Liver (tissue), 9 donors: ENCODE results near the gene DIPK1A. TPM values are rescaled to one million over a fixed set of nuclear protein-coding genes. Genes with fewer than 3 reads are reported as not detected.
A peak's percentile ranks its signal among the peaks of the same experiment; 100 is the strongest.

Experiments
- DNase-seq: peaks from one replicate; pipeline ENCODE4 v3.0.0-alpha.2; 2017; ENCODE audit warnings: low spot score
- H3K27ac ChIP-seq, 2 donors: one replicate each; pipeline ENCODE4 v1.7.0; 2013; ENCODE audit warnings: inconsistent platforms in 2 of 2, low read length in 2 of 2, control low read depth in 1 of 2, low read depth in 1 of 2, mild to moderate bottlenecking in 1 of 2
- H3K27me3 ChIP-seq, 4 donors: one replicate each; pipeline versions ENCODE4 v1.6.1 to v1.7.0; 2013; ENCODE audit warnings: low read length in 3 of 4, inconsistent platforms in 1 of 4, mild to moderate bottlenecking in 1 of 4, moderate library complexity in 1 of 4; ENCODE audit not compliant: control insufficient read depth in 4 of 4, insufficient read depth in 4 of 4
- H3K36me3 ChIP-seq, 4 donors: one replicate each; pipeline versions ENCODE4 v1.6.1 to v1.7.0; 2013; ENCODE audit warnings: low read length in 3 of 4, mild to moderate bottlenecking in 3 of 4, low read depth in 1 of 4, moderate library complexity in 1 of 4; ENCODE audit not compliant: control insufficient read depth in 4 of 4, insufficient read depth in 3 of 4
- H3K4me1 ChIP-seq, 4 donors: one replicate each; pipeline versions ENCODE4 v1.6.1 to v1.7.0; 2013; ENCODE audit warnings: low read length in 3 of 4, mild to moderate bottlenecking in 3 of 4, moderate library complexity in 1 of 4; ENCODE audit not compliant: control insufficient read depth in 4 of 4, insufficient read depth in 4 of 4
- H3K4me3 ChIP-seq, 3 donors: one replicate each; pipeline versions ENCODE4 v1.6.1 to v1.7.0; 2013; ENCODE audit warnings: low read length in 3 of 3, control low read depth in 1 of 3, low read depth in 1 of 3, mild to moderate bottlenecking in 1 of 3
- H3K9ac ChIP-seq, 2 donors: one replicate each; pipeline ENCODE4 v1.7.0; 2013; ENCODE audit warnings: low read length in 2 of 2, mild to moderate bottlenecking in 2 of 2, moderate library complexity in 2 of 2, control low read depth in 1 of 2, low read depth in 1 of 2
- H3K9me3 ChIP-seq, 4 donors: one replicate each; pipeline versions ENCODE4 v1.6.1 to v1.7.0; 2013; ENCODE audit warnings: low read length in 3 of 4; ENCODE audit not compliant: control insufficient read depth in 4 of 4
- FOXA1 ChIP-seq: IDR thresholded peaks from 2 replicates; pipeline ENCODE4 v1.6.1; 2016; ENCODE audit warnings: antibody characterized with exemption
- FOXA2 ChIP-seq: IDR thresholded peaks from 2 replicates; pipeline ENCODE4 v1.6.1; 2016; ENCODE audit warnings: antibody characterized with exemption
- GABPA ChIP-seq, 2 donors: IDR thresholded peaks in 1 of 2; conservative IDR thresholded peaks in 1 of 2; 2 replicates each; pipeline ENCODE4 v1.6.1; 2016; ENCODE audit warnings: antibody characterized with exemption in 2 of 2, mild to moderate bottlenecking in 1 of 2, moderate library complexity in 1 of 2
- HNF4A ChIP-seq, 2 donors: conservative IDR thresholded peaks; 2 replicates each; pipeline ENCODE4 v1.6.1; 2016; ENCODE audit warnings: antibody characterized with exemption in 2 of 2, mild to moderate bottlenecking in 2 of 2
- HNF4G ChIP-seq: IDR thresholded peaks from 2 replicates; pipeline ENCODE4 v1.6.1; 2016; ENCODE audit warnings: antibody characterized with exemption
- JUND ChIP-seq, 2 donors: IDR thresholded peaks; 2 replicates each; pipeline ENCODE4 v1.6.1; 2016; ENCODE audit warnings: antibody characterized with exemption in 2 of 2
- RAD21 ChIP-seq, 2 donors: IDR thresholded peaks; 2 replicates each; pipeline ENCODE4 v1.6.1; 2016; ENCODE audit warnings: antibody characterized with exemption in 2 of 2, mild to moderate bottlenecking in 2 of 2
- RXRA ChIP-seq, 2 donors: IDR thresholded peaks; 2 replicates each; pipeline ENCODE4 v1.6.1; 2017 to 2018; ENCODE audit warnings: antibody characterized with exemption in 2 of 2, mild to moderate bottlenecking in 1 of 2
- SP1 ChIP-seq: IDR thresholded peaks from 2 replicates; pipeline ENCODE4 v1.6.1; 2018; ENCODE audit warnings: antibody characterized with exemption, mild to moderate bottlenecking
- TAF1 ChIP-seq: conservative IDR thresholded peaks from 2 replicates; pipeline ENCODE4 v1.6.1; 2016; ENCODE audit warnings: antibody characterized with exemption, mild to moderate bottlenecking
- YY1 ChIP-seq: IDR thresholded peaks from 2 replicates; pipeline ENCODE4 v1.6.1; 2016; ENCODE audit warnings: antibody characterized with exemption, mild to moderate bottlenecking
- WGBS: extraction: QIAGEN DNeasy Blood & Tissue Kit; methylation state at CpG from one replicate; pipeline ENCODE4 v1.1.7; 2013; 5-methylcytosine and 5-hydroxymethylcytosine counted together
- polyA plus RNA-seq, 2 donors: library from polyadenylated mRNA; stranded (reverse) in 1 of 2; unstranded in 1 of 2; fragments of 200-250 nt in 1 of 2; fragments of >200 nt in 1 of 2; fragmentation: Nextera tagmentation in 1 of 2; extraction: Ambion mirVana in 1 of 2; gene quantifications; one replicate each; pipeline versions ENCODE4 v1.2.1 to v1.2.3, GENCODE V29; 2013 to 2015
- total RNA-seq, 2 donors: library from RNA; depleted of rRNA; stranded (reverse); fragments of >200 nt; gene quantifications; one replicate each; pipeline ENCODE4 v1.2.3, GENCODE V29; 2014
- TF ChIP-seq, protein P1 (sequence below): IDR thresholded peaks from 2 replicates; pipeline ENCODE4 v1.6.1; 2016; ENCODE audit warnings: antibody characterized with exemption
- TF ChIP-seq, protein P2 (sequence below): IDR thresholded peaks from 2 replicates; pipeline ENCODE4 v1.6.1; 2016; ENCODE audit warnings: antibody characterized with exemption, mild to moderate bottlenecking
- TF ChIP-seq, protein P3 (sequence below): IDR thresholded peaks from 2 replicates; pipeline ENCODE4 v1.6.1; 2016; ENCODE audit warnings: antibody characterized with exemption
- donor health status: healthy.
- donor health status: healthy.
- donor health status: healthy.
- donor health status: healthy.
- donor health status: healthy.

Gene DIPK1A
- total and polyA plus RNA-seq, 4 donors: 7.9 to 11.6 (median 10.2) TPM

DNA sequence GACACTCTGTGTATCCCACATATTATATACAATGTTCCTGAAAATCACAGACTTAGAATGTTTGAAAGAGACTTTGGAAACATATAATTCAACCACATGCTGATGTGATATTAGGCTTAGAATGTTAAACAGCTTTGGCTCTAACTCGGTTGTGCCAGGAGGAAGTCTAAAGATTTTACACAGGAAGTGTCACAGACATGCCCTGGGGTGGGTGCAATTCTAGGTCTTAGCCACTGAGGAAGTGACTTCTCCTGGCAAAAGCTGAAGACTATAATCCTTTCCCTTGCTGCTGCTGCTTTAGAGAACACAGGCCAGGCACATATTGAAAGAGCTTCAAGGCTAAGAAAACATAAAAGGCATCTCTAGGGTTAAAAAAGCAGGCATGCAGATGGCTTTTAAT is 78.4 kb downstream of the DIPK1A start:
- TF ChIP-seq, protein P1, sequence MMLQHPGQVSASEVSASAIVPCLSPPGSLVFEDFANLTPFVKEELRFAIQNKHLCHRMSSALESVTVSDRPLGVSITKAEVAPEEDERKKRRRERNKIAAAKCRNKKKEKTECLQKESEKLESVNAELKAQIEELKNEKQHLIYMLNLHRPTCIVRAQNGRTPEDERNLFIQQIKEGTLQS: no peak
- TF ChIP-seq RXRA (IDR thresholded peaks at IDR 0.05) (no peak), HNF4A (conservative IDR thresholded peaks at IDR 0.05) (no peak)
- Histone ChIP-seq H3K9ac (no peak overlapping the region), H3K4me1 (peaks cover 0 to 10% (median 4%) of the 10 kb centered on the region in 4 donors), H3K36me3 (no peaks in the 10 kb centered on the region), H3K9me3 (no peaks in the 10 kb centered on the region), H3K27me3 (no peaks in the 10 kb centered on the region), H3K27ac (no peak overlapping the region), H3K4me3 (no peak overlapping the region)
- no peak for DNase-seq
- WGBS: 51% methylated on average over 1 of the region's 1 CpG

DNA sequence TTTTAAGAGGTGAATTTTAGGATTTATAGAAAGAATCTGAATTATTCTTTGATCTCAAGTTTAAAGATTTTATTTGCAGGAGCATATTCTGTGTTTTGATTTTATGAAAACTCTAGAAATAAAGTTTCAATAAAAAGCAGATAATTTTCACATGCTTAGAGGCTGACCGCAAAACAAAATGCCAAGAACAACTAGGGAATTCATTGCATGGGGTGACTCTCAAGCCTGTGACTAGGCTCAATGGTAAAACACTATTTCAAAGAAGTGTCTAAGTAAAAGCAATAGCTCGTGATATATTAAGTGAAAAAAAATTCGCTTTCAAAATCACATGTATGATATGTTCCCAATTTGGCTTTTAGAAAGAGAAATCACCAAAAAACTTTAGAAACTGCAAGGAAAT is 79.9 kb downstream of the DIPK1A start:
- no peak overlapping the region for H3K27ac ChIP-seq
- H3K9ac ChIP-seq: no peak overlapping the region
- peaks cover 4 to 12% (median 4%) of the 10 kb centered on the region in 4 donors for H3K4me1 ChIP-seq
- H3K36me3 ChIP-seq: no peaks in the 10 kb centered on the region
- no peak overlapping the region for H3K4me3 ChIP-seq
- H3K27me3 ChIP-seq: no peaks in the 10 kb centered on the region
- 95% methylated on average over 3 of the region's 3 CpGs for WGBS
- no peaks in the 10 kb centered on the region for H3K9me3 ChIP-seq
- no peak for DNase-seq
- no peak for TF ChIP-seq GABPA (IDR thresholded peaks at IDR 0.05 in 1 of 2, conservative IDR thresholded peaks at IDR 0.05 in 1 of 2)
- TF ChIP-seq, protein P2, sequence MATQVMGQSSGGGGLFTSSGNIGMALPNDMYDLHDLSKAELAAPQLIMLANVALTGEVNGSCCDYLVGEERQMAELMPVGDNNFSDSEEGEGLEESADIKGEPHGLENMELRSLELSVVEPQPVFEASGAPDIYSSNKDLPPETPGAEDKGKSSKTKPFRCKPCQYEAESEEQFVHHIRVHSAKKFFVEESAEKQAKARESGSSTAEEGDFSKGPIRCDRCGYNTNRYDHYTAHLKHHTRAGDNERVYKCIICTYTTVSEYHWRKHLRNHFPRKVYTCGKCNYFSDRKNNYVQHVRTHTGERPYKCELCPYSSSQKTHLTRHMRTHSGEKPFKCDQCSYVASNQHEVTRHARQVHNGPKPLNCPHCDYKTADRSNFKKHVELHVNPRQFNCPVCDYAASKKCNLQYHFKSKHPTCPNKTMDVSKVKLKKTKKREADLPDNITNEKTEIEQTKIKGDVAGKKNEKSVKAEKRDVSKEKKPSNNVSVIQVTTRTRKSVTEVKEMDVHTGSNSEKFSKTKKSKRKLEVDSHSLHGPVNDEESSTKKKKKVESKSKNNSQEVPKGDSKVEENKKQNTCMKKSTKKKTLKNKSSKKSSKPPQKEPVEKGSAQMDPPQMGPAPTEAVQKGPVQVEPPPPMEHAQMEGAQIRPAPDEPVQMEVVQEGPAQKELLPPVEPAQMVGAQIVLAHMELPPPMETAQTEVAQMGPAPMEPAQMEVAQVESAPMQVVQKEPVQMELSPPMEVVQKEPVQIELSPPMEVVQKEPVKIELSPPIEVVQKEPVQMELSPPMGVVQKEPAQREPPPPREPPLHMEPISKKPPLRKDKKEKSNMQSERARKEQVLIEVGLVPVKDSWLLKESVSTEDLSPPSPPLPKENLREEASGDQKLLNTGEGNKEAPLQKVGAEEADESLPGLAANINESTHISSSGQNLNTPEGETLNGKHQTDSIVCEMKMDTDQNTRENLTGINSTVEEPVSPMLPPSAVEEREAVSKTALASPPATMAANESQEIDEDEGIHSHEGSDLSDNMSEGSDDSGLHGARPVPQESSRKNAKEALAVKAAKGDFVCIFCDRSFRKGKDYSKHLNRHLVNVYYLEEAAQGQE: no peak

DNA sequence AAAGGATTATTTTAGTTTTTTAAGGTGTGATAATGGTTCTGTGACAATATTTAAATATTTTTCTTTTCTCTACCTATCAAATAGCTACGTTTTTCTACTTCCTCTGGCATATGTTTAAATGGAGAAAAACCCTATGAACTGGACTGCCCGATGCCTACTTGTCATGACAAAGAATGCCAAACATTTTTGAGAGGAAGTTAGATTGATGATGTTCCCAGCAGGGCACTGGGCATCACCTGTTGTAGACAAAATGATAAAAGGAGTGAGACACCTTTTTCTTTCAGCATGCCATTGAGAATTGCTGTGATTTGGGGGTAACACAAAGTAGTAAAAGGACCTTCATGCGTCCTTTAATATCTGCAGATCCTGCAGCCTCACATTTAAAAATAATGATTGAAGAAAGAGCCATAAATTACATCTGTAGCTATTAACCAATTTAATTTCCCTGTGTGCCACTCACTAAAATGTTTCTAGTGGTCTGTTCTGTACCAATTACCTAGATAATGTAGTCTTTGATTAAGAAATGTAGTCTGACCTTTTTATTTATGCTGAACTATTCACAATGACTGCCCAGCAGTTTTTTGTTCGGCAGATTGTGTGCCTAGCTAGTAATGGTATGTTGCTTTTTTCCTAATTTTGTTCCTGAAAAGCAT is 81.8 kb downstream of the DIPK1A start:
- DNase-seq: no peak
- Histone ChIP-seq H3K36me3 (no peaks in the 10 kb centered on the region), H3K4me1 (peaks cover 0 to 12% (median 4%) of the 10 kb centered on the region in 4 donors), H3K27me3 (no peaks in the 10 kb centered on the region), H3K4me3 (no peak overlapping the region), H3K9ac (no peak overlapping the region), H3K9me3 (no peaks in the 10 kb centered on the region), H3K27ac (no peak overlapping the region)
- WGBS: 84% methylated on average over 4 of the region's 4 CpGs
- no peak for TF ChIP-seq YY1

DNA sequence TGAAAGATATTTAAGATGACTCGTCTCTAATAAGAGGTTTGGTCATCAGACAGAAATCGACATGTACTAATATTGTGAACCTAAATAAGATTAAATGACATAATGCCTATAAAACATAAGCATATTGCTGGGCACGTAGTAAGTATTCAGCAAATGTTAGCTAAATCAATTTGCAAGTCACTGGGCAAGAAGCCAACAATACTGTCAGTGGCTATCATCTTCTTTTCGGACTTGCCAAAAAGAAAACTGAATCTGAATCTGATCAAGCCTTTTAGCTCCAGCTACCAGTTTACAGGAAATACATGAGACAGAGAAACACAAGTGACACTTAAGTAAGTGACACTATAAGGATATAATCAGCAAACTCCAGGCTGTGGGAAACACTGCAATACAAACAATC is 83.5 kb downstream of the DIPK1A start:
- TF ChIP-seq FOXA2 (no peak), FOXA1 (no peak), HNF4G (no peak), RAD21 (IDR thresholded peaks at IDR 0.05) (no peak), TAF1 (no peak), JUND (IDR thresholded peaks at IDR 0.05) (no peak), YY1 (no peak), SP1 (no peak), GABPA (IDR thresholded peaks at IDR 0.05 in 1 of 2, conservative IDR thresholded peaks at IDR 0.05 in 1 of 2) (no peak)
- TF ChIP-seq, protein P3, sequence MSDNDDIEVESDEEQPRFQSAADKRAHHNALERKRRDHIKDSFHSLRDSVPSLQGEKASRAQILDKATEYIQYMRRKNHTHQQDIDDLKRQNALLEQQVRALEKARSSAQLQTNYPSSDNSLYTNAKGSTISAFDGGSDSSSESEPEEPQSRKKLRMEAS: no peak
- TF ChIP-seq, protein P2: no peak
- TF ChIP-seq, protein P1: no peak
- H3K27me3 ChIP-seq: no peaks in the 10 kb centered on the region
- H3K9me3 ChIP-seq: no peaks in the 10 kb centered on the region
- WGBS: 47% methylated on average over 4 of the region's 4 CpGs
- peaks cover 0 to 4% (median under 1%) of the 10 kb centered on the region in 4 donors for H3K36me3 ChIP-seq
- peak overlapping the region in 1 of 2 donors; percentile 14 for H3K9ac ChIP-seq
- H3K27ac ChIP-seq: no peak overlapping the region
- peaks cover 0 to 12% (median 4%) of the 10 kb centered on the region in 4 donors for H3K4me1 ChIP-seq
- DNase-seq: no peak
- H3K4me3 ChIP-seq: no peak overlapping the region
